Measurements from ENCODE around the gene TWIST2. TPM values are rescaled to one million over a fixed set of nuclear protein-coding genes. Genes with fewer than 3 reads are reported as not detected.

Gene TWIST2
- polyA plus RNA-seq, 1 of the 3 experiments (the other 2 are of a cell fraction): 19.5 TPM

- Histone ChIP-seq H3K4me2 (peak overlapping the region; percentile 94), H3K27ac (ENCODE audit: low read depth in 2 of 2, low read length in 1 of 2) (peak overlapping the region in 1 of 2 experiments; percentile 49; a peak in 1 of 4 replicates), H2AFZ (ENCODE audit: low read depth) (peak overlapping the region; percentile 98), H3K4me1 (ENCODE audit: control insufficient read depth in 1 of 2, insufficient read depth in 2 of 2, low read depth in 1 of 2, low read length in 1 of 2) (no peaks in the 10 kb centered on the region; a peak in 1 of 4 replicates), H3K36me3 (replicated peaks in 1 of 2; ENCODE audit: control insufficient read depth in 1 of 2, insufficient read depth in 2 of 2, low read length in 1 of 2) (peaks cover 0 to 3% of the 10 kb centered on the region in 2 experiments), H3K4me3 (ENCODE audit: low read depth in 2 of 2, low read length in 1 of 2) (peak overlapping the region; percentile 65 to 89), H3K9me2 (no peaks in the 10 kb centered on the region), H3F3A (replicated peaks; ENCODE audit: insufficient read depth) (peaks cover 6% of the 10 kb centered on the region), H3K9me3 (no peaks in the 10 kb centered on the region), H3K9ac (peak overlapping the region; percentile 78), H3K27me3 (ENCODE audit: insufficient read depth) (no peaks in the 10 kb centered on the region), H4K20me1 (ENCODE audit: insufficient read depth) (no peaks in the 10 kb centered on the region), H3K79me2 (ENCODE audit: insufficient read depth) (peaks cover 8% of the 10 kb centered on the region)
- no CpG with 5 or more reads among the region's 30 CpGs for WGBS (ENCODE audit: low lambda C conversion rate)
- ChIA-PET POLR2A (no interaction called here), CTCF (interaction anchor here (1.1 kb wide), 1 partner anchor 40 kb away, joined by 3 read pairs; no protein-coding TSS in a partner anchor)
- DNase-seq: no peak
- no peak for TF ChIP-seq EZH2phosphoT487 (IDR thresholded peaks at IDR 0.05; ENCODE audit: borderline replicate concordance, low read depth)
- TF ChIP-seq SIN3A (IDR thresholded peaks at IDR 0.05; ENCODE audit: borderline replicate concordance, low read depth, low read length): no peak
- no peak for TF ChIP-seq RCOR1 (IDR thresholded peaks at IDR 0.05; ENCODE audit: low read length)
- no peak for TF ChIP-seq SMC3 (IDR thresholded peaks at IDR 0.05; ENCODE audit: low read depth, low read length)
- no peak for TF ChIP-seq TAF1 (IDR thresholded peaks at IDR 0.05; ENCODE audit: borderline replicate concordance, low read depth, low read length)
- TF ChIP-seq PBX3 (IDR thresholded peaks at IDR 0.05): no peak
- TF ChIP-seq GATA2 (CRISPR knock-in tag; IDR thresholded peaks at IDR 0.05): no peak
- no peak for TF ChIP-seq MEF2A (IDR thresholded peaks at IDR 0.05; ENCODE audit: borderline replicate concordance, low read depth)
- TF ChIP-seq NFIC (IDR thresholded peaks at IDR 0.05; ENCODE audit: borderline replicate concordance): no peak
- no peak for TF ChIP-seq IRF3 (IDR thresholded peaks at IDR 0.05; ENCODE audit: low read depth, low read length)
- TF ChIP-seq USF1 (IDR thresholded peaks at IDR 0.05; ENCODE audit: borderline replicate concordance, low read depth): no peak
Measured at GRCh38 chr2:238847419-238847801, 475 bp upstream of the TWIST2 start.

- peak overlapping the region; percentile 94 for H3K4me2 ChIP-seq
- peak overlapping the region; percentile 65 to 89 for H3K4me3 ChIP-seq (ENCODE audit: low read depth in 2 of 2, low read length in 1 of 2)
- no peaks in the 10 kb centered on the region for H4K20me1 ChIP-seq (ENCODE audit: insufficient read depth)
- 7% methylated on average over 3 of the region's 36 CpGs for WGBS (ENCODE audit: low lambda C conversion rate)
- no peaks in the 10 kb centered on the region for H3K27me3 ChIP-seq (ENCODE audit: insufficient read depth)
- ChIA-PET POLR2A (no interaction called here), CTCF (no interaction called here)
- peaks cover 0 to 3% of the 10 kb centered on the region in 2 experiments for H3K36me3 ChIP-seq (replicated peaks in 1 of 2; ENCODE audit: control insufficient read depth in 1 of 2, insufficient read depth in 2 of 2, low read length in 1 of 2)
- H3K9me3 ChIP-seq: no peaks in the 10 kb centered on the region
- H3K9me2 ChIP-seq: no peaks in the 10 kb centered on the region
- H2AFZ ChIP-seq (ENCODE audit: low read depth): peak overlapping the region; percentile 76; the same call in 1 of the 2 replicates
- peak overlapping the region in 1 of 2 experiments; percentile 49; a peak in 1 of 4 replicates for H3K27ac ChIP-seq (ENCODE audit: low read depth in 2 of 2, low read length in 1 of 2)
- H3K79me2 ChIP-seq (ENCODE audit: insufficient read depth): peaks cover 11% of the 10 kb centered on the region
- H3F3A ChIP-seq (replicated peaks; ENCODE audit: insufficient read depth): peaks cover 6% of the 10 kb centered on the region
- DNase-seq: no peak
- H3K9ac ChIP-seq: peak overlapping the region; percentile 78
- no peaks in the 10 kb centered on the region; a peak in 1 of 4 replicates for H3K4me1 ChIP-seq (ENCODE audit: control insufficient read depth in 1 of 2, insufficient read depth in 2 of 2, low read depth in 1 of 2, low read length in 1 of 2)
- TF ChIP-seq RAD21 (IDR thresholded peaks at IDR 0.05; ENCODE audit: low read length) (no peak), YY1 (IDR thresholded peaks at IDR 0.05; ENCODE audit: low read depth) (no peak), RFX5 (IDR thresholded peaks at IDR 0.05; ENCODE audit: low read length) (no peak), FOXJ3 (CRISPR knock-in tag; IDR thresholded peaks at IDR 0.05) (no peak), NFIC (IDR thresholded peaks at IDR 0.05; ENCODE audit: borderline replicate concordance) (no peak), IRF3 (IDR thresholded peaks at IDR 0.05; ENCODE audit: low read depth, low read length) (no peak), MAX (IDR thresholded peaks at IDR 0.05; ENCODE audit: low read depth) (no peak), POLR2AphosphoS5 (IDR thresholded peaks at IDR 0.05; ENCODE audit: low read depth, low read length) (no peak), CTCF (IDR thresholded peaks at IDR 0.05) (no peak), SIN3A (IDR thresholded peaks at IDR 0.05; ENCODE audit: borderline replicate concordance, low read depth, low read length) (no peak), TCF12 (IDR thresholded peaks at IDR 0.05) (no peak), NRF1 (IDR thresholded peaks at IDR 0.05; ENCODE audit: low read depth, low read length) (no peak), ELF1 (IDR thresholded peaks at IDR 0.05) (no peak), MXI1 (IDR thresholded peaks at IDR 0.05; ENCODE audit: low read depth, low read length) (no peak), JUND (IDR thresholded peaks at IDR 0.05) (no peak), RCOR1 (IDR thresholded peaks at IDR 0.05; ENCODE audit: low read length) (no peak)
Measured at GRCh38 chr2:238848691-238848975, 748 bp downstream of the TWIST2 start.
